Central memory CD4-positive, alpha-beta T cell (primary cell): ENCODE data around the gene EAPP.
"Not testable (repeated sequence)": the region's sequence is repeated elsewhere in the genome, so short reads cannot be mapped to it uniquely, and the experiment has no call there.

ENCODE experiments used
- DNase-seq: peaks from one replicate; pipeline ENCODE4 v3.0.0; 2022

The EAPP gene

GRCh38 chr14:34538096-34538495, 1.4 kb downstream of the EAPP start:
- not testable (repeated sequence) for DNase-seq

DNA sequence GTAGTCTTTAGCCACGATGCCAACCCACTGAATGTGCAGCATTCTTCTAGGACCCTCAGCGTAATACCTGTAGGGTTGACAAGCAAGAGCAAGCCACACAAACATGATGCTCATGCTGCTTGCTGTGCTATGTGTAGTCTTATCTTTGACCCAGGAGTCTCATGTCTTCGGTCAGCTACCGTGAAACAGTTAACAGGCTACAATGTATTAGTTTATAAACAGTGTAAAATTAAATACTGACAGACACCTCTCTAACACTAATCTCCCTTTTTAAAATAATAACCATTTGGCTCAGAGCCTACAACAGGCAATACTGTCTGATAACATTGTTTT, 1.9 kb downstream of the EAPP start:
- DNase-seq = no peak

DNA sequence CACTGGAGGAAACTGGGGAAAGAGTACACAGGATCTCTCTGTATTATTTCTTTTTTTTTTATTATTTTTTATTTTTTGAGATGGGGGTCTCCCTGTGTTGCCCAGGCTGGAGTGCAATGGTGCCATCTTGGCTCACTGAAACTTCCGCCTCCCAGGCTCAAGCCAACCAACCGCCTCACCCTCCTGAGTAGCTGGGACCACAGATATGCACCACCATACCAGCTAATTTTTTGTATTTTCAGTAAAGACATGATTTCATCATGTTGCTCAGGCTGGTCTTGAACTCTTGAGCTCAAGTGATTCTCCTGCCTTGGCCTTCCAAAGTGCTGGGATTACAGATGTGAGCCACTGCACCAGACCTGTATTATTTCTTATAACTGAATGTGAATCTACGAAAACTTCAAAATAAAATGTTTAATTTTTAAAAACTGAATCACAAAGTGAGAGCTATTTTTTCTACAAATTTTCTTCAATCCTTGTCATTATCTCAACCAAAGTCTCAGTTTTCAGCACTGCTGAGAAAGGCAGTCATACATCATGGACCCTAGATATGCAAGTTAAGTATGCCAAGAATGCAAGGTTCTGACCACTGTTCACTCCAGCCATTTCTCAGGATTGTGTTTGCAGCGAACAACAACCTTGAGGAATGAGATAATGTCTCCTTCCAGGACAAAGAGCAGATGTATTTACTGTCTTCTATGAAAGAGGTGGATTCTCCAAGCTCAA, 2.4 kb downstream of the EAPP start:
- no peak for DNase-seq

GRCh38 chr14:34527591-34527990, 11.9 kb downstream of the EAPP start:
- no peak for DNase-seq

DNA sequence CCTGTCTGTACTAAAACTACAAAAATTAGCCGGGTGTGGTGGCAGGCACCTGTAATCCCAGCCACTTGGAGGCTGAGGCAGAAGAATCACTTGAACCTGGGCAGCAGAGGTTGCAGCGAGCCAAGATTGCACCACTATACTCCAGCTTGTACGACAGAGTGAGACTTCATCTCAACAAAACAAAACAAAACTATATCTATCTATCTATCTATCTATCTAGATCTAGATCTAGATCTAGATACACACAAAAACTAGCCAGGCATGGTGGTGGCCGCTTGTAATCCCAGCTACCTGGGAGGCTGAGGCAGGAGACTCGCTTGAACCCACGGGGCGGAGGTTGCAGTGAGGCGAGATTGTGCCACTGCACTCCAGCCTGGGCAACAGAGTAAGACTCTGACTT, 15.3 kb downstream of the EAPP start:
- DNase-seq = not testable (repeated sequence)

DNA sequence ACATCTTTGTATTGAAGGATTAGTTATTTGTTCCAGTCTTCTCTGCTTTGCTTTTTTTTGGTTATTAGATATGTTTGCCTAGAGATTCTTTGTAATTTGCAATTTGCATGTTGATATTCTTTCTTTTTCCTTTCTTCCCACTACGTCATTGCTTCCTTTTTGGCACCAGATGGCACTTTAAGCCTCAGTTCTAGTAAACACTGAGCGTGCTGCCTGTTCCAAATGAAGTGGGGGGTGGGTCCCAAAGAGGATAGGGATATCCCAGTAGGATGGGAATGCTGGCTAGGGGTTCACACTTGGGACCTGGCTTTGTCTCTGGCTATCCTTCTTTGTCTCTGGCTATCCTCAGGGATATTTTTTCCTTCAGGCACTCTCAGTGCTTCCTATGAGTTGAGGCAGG, 17.0 kb downstream of the EAPP start:
- no peak for DNase-seq

GRCh38 chr14:34521071-34521470, 18.4 kb downstream of the EAPP start:
- DNase-seq = not testable (repeated sequence)

DNA sequence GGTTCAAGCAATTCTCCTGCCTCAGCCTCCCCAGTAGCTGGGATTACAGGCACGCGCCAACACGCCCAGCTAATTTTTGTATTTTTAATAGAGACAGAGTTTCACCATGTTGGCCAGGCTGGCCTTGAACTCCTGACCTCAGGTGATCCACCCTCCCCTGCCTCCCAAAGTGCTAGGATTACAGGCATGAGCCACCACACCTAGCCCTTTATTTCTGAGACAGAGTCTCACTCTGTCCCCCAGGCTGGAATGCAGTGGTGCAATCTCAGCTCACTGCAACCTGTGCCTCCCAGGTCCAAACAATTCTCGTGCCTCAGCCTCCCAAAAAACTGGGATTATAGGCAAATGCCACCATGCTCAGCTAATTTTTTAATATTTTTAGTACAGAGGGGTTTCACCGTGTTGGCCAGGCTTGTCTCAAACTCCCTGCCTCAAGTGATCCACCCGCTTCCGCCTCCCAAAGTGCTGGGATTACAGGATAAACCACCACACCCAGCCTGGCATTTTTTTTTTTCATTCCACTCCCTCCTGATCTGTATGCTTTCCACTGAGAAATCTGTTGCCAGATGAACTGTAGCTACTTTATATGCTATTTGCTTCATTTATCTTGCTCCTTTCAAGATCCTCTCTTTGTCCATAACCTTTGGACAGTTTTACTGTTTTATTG, 19.1 kb downstream of the EAPP start:
- DNase-seq = not testable (repeated sequence)

DNA sequence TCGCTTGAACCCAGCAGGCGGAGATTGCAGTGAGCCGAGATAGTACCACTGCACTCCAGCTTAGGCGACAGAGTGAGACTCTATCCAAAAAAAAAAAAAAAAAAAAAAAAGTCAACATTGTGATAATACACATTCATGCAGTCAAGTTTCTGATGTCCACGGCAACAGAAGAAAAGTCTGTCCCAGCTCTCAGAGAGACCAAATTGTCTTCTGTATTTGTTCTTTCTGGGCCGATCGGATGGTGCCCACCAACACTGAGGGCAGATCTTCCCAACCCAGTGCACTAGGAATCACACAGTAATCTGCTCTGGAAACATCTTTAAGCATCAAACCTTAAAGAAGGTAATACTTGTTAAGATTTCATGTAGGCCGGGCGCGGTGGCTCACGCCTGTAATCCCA, 31.6 kb downstream of the EAPP start:
- DNase-seq = no peak

GRCh38 chr14:34507459-34507858, 32.0 kb downstream of the EAPP start:
- DNase-seq = no peak

GRCh38 chr14:34505124-34505491, 34.4 kb downstream of the EAPP start:
- not testable (repeated sequence) for DNase-seq

- not testable (repeated sequence) for DNase-seq
These were observed 35.5 kb downstream of the EAPP start for GRCh38 chr14:34504027-34504426.

DNA sequence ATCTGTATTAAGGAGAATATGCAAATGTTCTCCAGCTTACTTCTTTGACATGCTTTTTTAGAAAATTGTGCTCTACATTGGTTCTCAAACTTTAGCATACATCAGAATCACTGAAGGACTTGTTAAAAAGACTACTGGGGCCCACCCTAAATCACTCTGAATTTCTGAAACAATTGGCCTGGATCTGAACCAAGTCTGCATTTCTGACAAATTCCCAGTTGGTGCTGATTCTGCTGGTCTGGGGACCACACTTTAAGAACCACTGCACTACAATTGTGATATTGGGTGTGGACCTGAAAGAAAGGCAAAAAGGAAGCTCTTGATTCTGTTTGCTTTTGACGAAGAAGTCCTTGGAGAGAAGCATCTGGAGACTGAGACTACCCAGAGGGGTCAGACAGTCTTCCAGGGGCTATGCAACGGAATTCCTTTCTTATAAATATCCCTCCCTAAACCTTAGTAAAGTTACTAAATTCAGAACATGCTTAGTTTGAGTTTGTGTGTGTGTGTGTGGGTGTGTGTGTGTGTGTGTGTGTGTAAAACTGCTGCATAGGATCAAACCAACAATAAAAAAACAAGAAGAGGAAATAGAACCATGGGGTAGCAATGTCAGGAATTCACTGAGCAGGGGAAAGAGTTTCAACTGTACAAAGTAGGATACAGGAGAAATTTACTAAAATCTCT, 36.8 kb downstream of the EAPP start:
- no peak for DNase-seq

GRCh38 chr14:34502001-34502400, 37.5 kb downstream of the EAPP start:
- no peak for DNase-seq

- no peak for DNase-seq
These were observed 38.4 kb downstream of the EAPP start for GRCh38 chr14:34501004-34501580.

- DNase-seq = no peak
These were observed 40.7 kb downstream of the EAPP start for GRCh38 chr14:34498684-34499412.

- DNase-seq = no peak
These were observed 42.6 kb downstream of the EAPP start for GRCh38 chr14:34496679-34497513.

GRCh38 chr14:34496007-34496678, 43.4 kb downstream of the EAPP start:
- DNase-seq = no peak

GRCh38 chr14:34489324-34489723, 50.2 kb downstream of the EAPP start:
- no peak for DNase-seq

DNA sequence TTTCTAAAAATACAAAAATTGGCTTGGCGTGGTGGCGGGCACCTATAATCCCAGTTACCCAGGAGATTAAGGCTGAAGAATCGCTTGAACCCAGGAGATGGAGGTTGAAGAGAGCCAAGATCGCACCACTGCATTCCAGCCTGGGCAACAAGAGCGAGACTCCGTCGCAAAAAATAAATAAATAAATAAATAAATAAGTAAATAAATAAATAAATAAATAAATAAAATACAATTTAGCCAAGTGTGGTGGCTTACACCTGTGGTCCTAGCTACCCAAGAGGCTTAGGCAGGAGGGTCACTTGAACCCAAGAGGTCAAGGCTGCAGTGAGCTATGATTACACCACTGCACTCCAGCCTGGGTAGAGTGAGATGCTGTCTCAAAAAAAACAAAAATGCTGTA, 51.0 kb downstream of the EAPP start:
- no peak for DNase-seq

GRCh38 chr14:34484726-34485125, 54.8 kb downstream of the EAPP start:
- no peak for DNase-seq

DNA sequence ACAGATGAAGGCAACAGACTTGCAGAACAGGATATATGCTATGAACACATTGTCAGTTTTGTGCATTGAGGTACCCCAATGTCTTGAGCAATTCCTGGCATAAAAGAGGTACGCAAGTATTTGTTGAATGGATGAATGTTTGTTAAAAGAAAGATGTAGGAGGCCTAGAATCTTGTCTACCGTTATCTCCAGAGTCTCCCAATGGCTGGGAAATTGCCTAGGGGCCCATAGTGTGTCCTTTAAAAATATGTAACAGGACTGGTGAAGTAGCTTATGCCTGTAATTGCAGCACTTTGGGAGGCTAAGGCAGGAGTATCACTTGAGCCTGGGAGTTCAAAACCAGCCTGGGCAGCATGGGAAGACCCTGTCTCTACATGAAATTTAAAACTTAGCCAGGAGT, 57.0 kb downstream of the EAPP start:
- no peak for DNase-seq
